HEK293 (cell line): ENCODE measurements around the gene CRYBA2.

Source experiments
- CTCF ChIA-PET: fragments of 350-600 bp; formaldehyde crosslinking; extraction: SDS; loops from one replicate; lab custom pipeline; 2021; ENCODE audit warnings: antibody characterized with exemption; lab: Yijun Ruan, JAX
- POLR2A ChIA-PET: fragments of 300-600 bp; formaldehyde crosslinking; extraction: SDS; loops from one replicate; lab custom pipeline; 2020; ENCODE audit warnings: antibody characterized with exemption, inconsistent platforms; lab: Yijun Ruan, JAX
- H3K27ac ChIP-seq: fragments of 200-500 bp; sonication (Bioruptor generic); 2 replicates; pipeline ENCODE4 v1.5.1; 2014; ENCODE audit warnings: low read depth, low read length, control low read depth, inconsistent platforms; ENCODE audit errors: extremely low read depth
- H3K36me3 ChIP-seq, 2 experiments: fragments of 200-500 bp in 1 of 2; sonication (Bioruptor generic) in 1 of 2; 1 replicate in 1 of 2; 2 replicates in 1 of 2; pipeline ENCODE4 v1.5.1; 2014 to 2017; ENCODE audit warnings: inconsistent platforms in 2 of 2, low read length in 2 of 2; ENCODE audit not compliant: control insufficient read depth in 2 of 2, insufficient read depth in 1 of 2
- H3K4me1 ChIP-seq: fragments of 200-500 bp; sonication (Bioruptor generic); 2 replicates; pipeline ENCODE4 v1.5.1; 2014; ENCODE audit warnings: mild to moderate bottlenecking, low read length, inconsistent platforms; ENCODE audit not compliant: control insufficient read depth, insufficient read depth
- H3K4me3 ChIP-seq: 2 replicates; pipeline ENCODE4 v1.5.1; 2011; ENCODE audit warnings: low read depth, mild to moderate bottlenecking, control low read depth, low read length, moderate library complexity
- H3K9me3 ChIP-seq: fragments of 200-500 bp; sonication (Bioruptor generic); 2 replicates; pipeline ENCODE4 v1.5.1; 2014; ENCODE audit warnings: low read depth, low read length, inconsistent platforms; ENCODE audit not compliant: control insufficient read depth, insufficient read depth
- MEIS1 ChIP-seq: sonication (generic); formaldehyde crosslinking; IDR thresholded peaks from 2 replicates; pipeline ENCODE4 v1.8.1; 2022; ENCODE audit warnings: missing genetic modification reagents, mild to moderate bottlenecking, borderline replicate concordance
- ZBTB20 ChIP-seq: fragments of 450-650 bp; formaldehyde crosslinking; IDR thresholded peaks from 2 replicates; pipeline ENCODE4 v1.5.1; 2016; ENCODE audit warnings: missing biosample characterization, missing genetic modification characterization
- ZEB2 ChIP-seq: fragments of 450-650 bp; formaldehyde crosslinking; IDR thresholded peaks from 2 replicates; pipeline ENCODE4 v1.5.1; 2016; ENCODE audit warnings: missing biosample characterization, missing genetic modification characterization
- ZNF155 ChIP-seq: fragments of 450-650 bp; formaldehyde crosslinking; IDR thresholded peaks from 2 replicates; pipeline ENCODE4 v1.5.1; 2016; ENCODE audit warnings: missing biosample characterization, missing genetic modification characterization
- ZNF324 ChIP-seq: fragments of 450-650 bp; formaldehyde crosslinking; IDR thresholded peaks from 2 replicates; pipeline ENCODE4 v1.5.1; 2016; ENCODE audit warnings: missing biosample characterization, missing genetic modification characterization
- ZNF585B ChIP-seq: fragments of 450-650 bp; formaldehyde crosslinking; IDR thresholded peaks from 2 replicates; pipeline ENCODE4 v1.5.1; 2016; ENCODE audit warnings: missing biosample characterization, missing genetic modification characterization
- ZNF610 ChIP-seq: fragments of 450-650 bp; formaldehyde crosslinking; IDR thresholded peaks from 2 replicates; pipeline ENCODE4 v1.5.1; 2016; ENCODE audit warnings: missing biosample characterization, missing genetic modification characterization, borderline replicate concordance
- ZSCAN23 ChIP-seq: fragments of 450-650 bp; formaldehyde crosslinking; IDR thresholded peaks from 2 replicates; pipeline ENCODE4 v1.5.1; 2016; ENCODE audit warnings: missing biosample characterization, missing genetic modification characterization
- TF ChIP-seq, protein P1 (sequence below): fragments of 450-650 bp; formaldehyde crosslinking; IDR thresholded peaks from 2 replicates; pipeline ENCODE4 v1.5.1; 2016; ENCODE audit warnings: missing biosample characterization, missing genetic modification characterization, borderline replicate concordance
- TF ChIP-seq, protein P2 (sequence below): fragments of 450-650 bp; formaldehyde crosslinking; IDR thresholded peaks from 2 replicates; pipeline ENCODE4 v1.5.1; 2016; ENCODE audit warnings: missing biosample characterization, missing genetic modification characterization
- TF ChIP-seq, protein P3 (sequence below): fragments of 450-650 bp; IDR thresholded peaks from 2 replicates; pipeline ENCODE4 v1.5.1; 2018; ENCODE audit warnings: missing biosample characterization, mild to moderate bottlenecking, missing genetic modification characterization
- TF ChIP-seq, protein P4 (sequence below): fragments of 450-650 bp; formaldehyde crosslinking; IDR thresholded peaks from 2 replicates; pipeline ENCODE4 v1.5.1; 2017; ENCODE audit warnings: missing biosample characterization, missing genetic modification characterization
- TF ChIP-seq, protein P5 (sequence below): fragments of 450-650 bp; formaldehyde crosslinking; IDR thresholded peaks from 2 replicates; pipeline ENCODE4 v1.5.1; 2016; ENCODE audit warnings: missing biosample characterization, missing genetic modification characterization
- TF ChIP-seq, protein P6 (sequence below): IDR thresholded peaks from 2 replicates; pipeline ENCODE4 v1.6.1; 2011; ENCODE audit warnings: mild to moderate bottlenecking, low read depth, low read length, borderline replicate concordance
- TF ChIP-seq, protein P7 (sequence below): fragments of 450-650 bp; formaldehyde crosslinking; IDR thresholded peaks from 2 replicates; pipeline ENCODE4 v1.5.1; 2016; ENCODE audit warnings: missing biosample characterization, missing genetic modification characterization

CRYBA2 gene

DNA sequence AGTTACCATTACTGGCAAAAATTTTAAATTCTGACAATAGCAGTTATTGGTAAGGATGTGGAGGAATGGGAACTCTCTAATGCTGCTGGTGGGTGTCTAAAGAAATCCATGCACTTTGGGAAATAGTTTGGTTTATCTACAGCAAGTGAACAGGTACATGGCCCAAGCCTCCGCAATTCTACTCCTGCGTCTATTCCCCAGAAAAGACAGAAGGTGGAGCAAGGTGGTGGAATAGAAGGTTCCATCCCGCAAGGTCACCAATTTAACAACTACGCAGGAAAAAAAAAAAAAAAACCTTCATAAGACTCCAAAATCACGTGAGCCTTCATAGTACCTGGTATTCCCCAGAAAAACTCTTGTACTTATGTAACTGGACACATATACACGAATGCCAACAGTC is 41.6 kb upstream of the CRYBA2 start:
- TF ChIP-seq, protein P1, sequence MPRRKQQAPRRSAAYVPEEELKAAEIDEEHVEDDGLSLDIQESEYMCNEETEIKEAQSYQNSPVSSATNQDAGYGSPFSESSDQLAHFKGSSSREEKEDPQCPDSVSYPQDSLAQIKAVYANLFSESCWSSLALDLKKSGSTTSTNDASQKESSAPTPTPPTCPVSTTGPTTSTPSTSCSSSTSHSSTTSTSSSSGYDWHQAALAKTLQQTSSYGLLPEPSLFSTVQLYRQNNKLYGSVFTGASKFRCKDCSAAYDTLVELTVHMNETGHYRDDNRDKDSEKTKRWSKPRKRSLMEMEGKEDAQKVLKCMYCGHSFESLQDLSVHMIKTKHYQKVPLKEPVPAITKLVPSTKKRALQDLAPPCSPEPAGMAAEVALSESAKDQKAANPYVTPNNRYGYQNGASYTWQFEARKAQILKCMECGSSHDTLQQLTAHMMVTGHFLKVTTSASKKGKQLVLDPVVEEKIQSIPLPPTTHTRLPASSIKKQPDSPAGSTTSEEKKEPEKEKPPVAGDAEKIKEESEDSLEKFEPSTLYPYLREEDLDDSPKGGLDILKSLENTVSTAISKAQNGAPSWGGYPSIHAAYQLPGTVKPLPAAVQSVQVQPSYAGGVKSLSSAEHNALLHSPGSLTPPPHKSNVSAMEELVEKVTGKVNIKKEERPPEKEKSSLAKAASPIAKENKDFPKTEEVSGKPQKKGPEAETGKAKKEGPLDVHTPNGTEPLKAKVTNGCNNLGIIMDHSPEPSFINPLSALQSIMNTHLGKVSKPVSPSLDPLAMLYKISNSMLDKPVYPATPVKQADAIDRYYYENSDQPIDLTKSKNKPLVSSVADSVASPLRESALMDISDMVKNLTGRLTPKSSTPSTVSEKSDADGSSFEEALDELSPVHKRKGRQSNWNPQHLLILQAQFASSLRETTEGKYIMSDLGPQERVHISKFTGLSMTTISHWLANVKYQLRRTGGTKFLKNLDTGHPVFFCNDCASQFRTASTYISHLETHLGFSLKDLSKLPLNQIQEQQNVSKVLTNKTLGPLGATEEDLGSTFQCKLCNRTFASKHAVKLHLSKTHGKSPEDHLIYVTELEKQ = no peak
- TF ChIP-seq, protein P2, sequence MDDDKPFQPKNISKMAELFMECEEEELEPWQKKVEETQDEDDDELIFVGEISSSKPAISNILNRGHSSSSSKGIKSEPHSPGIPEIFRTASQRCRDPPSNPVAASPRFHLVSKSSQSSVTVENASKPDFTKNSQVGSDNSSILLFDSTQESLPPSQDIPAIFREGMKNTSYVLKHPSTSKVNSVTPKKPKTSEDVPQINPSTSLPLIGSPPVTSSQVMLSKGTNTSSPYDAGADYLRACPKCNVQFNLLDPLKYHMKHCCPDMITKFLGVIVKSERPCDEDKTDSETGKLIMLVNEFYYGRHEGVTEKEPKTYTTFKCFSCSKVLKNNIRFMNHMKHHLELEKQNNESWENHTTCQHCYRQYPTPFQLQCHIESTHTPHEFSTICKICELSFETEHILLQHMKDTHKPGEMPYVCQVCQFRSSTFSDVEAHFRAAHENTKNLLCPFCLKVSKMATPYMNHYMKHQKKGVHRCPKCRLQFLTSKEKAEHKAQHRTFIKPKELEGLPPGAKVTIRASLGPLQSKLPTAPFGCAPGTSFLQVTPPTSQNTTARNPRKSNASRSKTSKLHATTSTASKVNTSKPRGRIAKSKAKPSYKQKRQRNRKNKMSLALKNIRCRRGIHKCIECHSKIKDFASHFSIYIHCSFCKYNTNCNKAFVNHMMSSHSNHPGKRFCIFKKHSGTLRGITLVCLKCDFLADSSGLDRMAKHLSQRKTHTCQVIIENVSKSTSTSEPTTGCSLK (tag by site-specific recombination) = no peak
- TF ChIP-seq ZNF155 (tag by site-specific recombination) = no peak
- TF ChIP-seq, protein P3, sequence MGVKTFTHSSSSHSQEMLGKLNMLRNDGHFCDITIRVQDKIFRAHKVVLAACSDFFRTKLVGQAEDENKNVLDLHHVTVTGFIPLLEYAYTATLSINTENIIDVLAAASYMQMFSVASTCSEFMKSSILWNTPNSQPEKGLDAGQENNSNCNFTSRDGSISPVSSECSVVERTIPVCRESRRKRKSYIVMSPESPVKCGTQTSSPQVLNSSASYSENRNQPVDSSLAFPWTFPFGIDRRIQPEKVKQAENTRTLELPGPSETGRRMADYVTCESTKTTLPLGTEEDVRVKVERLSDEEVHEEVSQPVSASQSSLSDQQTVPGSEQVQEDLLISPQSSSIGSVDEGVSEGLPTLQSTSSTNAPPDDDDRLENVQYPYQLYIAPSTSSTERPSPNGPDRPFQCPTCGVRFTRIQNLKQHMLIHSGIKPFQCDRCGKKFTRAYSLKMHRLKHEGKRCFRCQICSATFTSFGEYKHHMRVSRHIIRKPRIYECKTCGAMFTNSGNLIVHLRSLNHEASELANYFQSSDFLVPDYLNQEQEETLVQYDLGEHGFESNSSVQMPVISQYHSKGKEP (tag by site-specific recombination) = no peak
- TF ChIP-seq, protein P4, sequence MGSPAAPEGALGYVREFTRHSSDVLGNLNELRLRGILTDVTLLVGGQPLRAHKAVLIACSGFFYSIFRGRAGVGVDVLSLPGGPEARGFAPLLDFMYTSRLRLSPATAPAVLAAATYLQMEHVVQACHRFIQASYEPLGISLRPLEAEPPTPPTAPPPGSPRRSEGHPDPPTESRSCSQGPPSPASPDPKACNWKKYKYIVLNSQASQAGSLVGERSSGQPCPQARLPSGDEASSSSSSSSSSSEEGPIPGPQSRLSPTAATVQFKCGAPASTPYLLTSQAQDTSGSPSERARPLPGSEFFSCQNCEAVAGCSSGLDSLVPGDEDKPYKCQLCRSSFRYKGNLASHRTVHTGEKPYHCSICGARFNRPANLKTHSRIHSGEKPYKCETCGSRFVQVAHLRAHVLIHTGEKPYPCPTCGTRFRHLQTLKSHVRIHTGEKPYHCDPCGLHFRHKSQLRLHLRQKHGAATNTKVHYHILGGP (tag by site-specific recombination) = no peak
- TF ChIP-seq, protein P5, sequence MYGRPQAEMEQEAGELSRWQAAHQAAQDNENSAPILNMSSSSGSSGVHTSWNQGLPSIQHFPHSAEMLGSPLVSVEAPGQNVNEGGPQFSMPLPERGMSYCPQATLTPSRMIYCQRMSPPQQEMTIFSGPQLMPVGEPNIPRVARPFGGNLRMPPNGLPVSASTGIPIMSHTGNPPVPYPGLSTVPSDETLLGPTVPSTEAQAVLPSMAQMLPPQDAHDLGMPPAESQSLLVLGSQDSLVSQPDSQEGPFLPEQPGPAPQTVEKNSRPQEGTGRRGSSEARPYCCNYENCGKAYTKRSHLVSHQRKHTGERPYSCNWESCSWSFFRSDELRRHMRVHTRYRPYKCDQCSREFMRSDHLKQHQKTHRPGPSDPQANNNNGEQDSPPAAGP (tag by site-specific recombination) = no peak
- TF ChIP-seq ZNF585B (tag by site-specific recombination) = no peak
- TF ChIP-seq, protein P6, sequence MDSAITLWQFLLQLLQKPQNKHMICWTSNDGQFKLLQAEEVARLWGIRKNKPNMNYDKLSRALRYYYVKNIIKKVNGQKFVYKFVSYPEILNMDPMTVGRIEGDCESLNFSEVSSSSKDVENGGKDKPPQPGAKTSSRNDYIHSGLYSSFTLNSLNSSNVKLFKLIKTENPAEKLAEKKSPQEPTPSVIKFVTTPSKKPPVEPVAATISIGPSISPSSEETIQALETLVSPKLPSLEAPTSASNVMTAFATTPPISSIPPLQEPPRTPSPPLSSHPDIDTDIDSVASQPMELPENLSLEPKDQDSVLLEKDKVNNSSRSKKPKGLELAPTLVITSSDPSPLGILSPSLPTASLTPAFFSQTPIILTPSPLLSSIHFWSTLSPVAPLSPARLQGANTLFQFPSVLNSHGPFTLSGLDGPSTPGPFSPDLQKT = no peak
- no peak for TF ChIP-seq MEIS1 (CRISPR knock-in tag)
- no peak for TF ChIP-seq ZEB2 (tag by site-specific recombination)
- TF ChIP-seq ZNF610 (tag by site-specific recombination) = no peak
- no peak for TF ChIP-seq ZBTB20
- TF ChIP-seq, protein P7, sequence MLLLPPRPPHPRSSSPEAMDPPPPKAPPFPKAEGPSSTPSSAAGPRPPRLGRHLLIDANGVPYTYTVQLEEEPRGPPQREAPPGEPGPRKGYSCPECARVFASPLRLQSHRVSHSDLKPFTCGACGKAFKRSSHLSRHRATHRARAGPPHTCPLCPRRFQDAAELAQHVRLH = no peak
- TF ChIP-seq ZNF324 (tag by site-specific recombination) = no peak
- TF ChIP-seq ZSCAN23 (tag by site-specific recombination) = no peak
- CTCF ChIA-PET = interaction anchor here (0.9 to 1.3 kb wide), 4 partner anchors 55 to 97 kb away, joined by 3 to 5 read pairs (median 4); no protein-coding TSS in a partner anchor
- POLR2A ChIA-PET = no interaction called here
- H3K36me3 ChIP-seq = no peaks in the 10 kb centered on the region
- no peak overlapping the region for H3K4me3 ChIP-seq
- H3K4me1 ChIP-seq = no peaks in the 10 kb centered on the region
- no peaks in the 10 kb centered on the region for H3K9me3 ChIP-seq
- no peak overlapping the region for H3K27ac ChIP-seq
